HG03108 (cell line): ENCODE measurements around the gene BRD3OS.
"Not testable (repeated sequence)": the region's sequence is repeated elsewhere in the genome, so short reads cannot be mapped to it uniquely, and the experiment has no call there.

ENCODE experiments used
- ATAC-seq: cut with Tn5 transposase; IDR thresholded peaks from one replicate; pipeline ENCODE4 v1.9.1; 2021; ENCODE audit warnings: moderate library complexity; ENCODE audit not compliant: unreplicated experiment

The BRD3OS gene

DNA sequence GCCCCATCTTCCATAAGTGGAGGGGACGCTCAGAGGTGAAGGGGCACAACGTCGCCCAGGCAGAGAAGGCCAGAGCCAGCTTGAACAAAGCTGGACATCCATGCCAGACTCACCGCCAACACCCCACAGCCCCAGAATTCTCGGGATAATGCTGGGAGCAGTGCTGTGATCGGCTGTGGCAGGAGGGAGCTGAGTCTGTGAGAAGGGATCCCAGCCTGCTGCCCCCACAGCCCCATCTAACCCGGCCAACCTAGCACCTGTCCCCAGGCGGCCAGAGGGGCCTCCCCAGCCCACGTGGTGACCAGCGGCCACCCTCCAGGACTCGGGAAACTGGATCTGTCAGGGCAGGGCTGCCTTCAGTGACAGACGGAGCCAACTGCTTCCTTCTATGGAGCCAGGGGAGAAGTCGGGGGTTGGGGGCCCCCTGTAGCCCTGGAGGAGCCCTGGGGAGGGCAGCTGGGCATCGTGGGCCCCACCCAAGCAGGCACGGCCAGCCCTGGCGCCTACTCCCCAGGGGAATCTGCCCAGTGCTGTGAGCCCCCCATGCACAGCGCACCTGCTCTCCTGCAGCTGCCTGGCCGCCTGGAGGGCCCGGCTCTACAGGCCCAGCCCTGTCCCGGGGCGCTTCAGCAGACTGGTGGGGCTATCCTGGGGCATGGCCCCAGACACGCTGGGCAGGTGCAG lies 36.5 kb downstream of the BRD3OS start:
- no peak for ATAC-seq

DNA sequence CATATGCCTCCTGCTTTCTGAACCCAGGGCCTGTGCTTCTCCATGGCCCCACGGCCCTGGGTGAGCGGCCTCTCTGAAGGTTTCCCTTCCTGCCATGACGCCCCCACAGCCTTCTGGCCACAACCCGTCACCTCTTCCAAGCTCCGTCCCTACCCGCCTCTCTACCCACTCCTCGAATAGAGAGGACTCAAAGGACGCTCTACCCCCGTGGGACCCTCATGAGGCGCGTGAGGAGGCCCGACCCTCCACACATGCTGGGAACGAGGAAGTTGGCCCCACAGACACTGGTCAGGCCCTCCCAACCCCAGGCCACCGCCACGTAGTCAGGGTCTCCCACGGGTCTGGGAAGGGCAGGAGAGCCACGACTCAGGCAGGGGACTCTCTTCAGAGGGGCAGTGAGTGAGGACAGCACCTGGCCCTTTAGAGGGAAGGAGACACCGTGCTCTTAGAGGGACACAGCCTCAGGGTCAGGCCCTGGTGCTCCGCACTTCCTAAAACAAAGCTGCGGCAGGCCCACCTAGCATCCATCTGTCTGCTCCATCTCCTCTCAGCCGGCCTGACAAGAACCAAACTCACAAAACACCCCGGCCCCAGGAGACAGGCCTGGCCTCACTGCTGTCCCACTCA lies 37.3 kb downstream of the BRD3OS start:
- ATAC-seq: no peak

DNA sequence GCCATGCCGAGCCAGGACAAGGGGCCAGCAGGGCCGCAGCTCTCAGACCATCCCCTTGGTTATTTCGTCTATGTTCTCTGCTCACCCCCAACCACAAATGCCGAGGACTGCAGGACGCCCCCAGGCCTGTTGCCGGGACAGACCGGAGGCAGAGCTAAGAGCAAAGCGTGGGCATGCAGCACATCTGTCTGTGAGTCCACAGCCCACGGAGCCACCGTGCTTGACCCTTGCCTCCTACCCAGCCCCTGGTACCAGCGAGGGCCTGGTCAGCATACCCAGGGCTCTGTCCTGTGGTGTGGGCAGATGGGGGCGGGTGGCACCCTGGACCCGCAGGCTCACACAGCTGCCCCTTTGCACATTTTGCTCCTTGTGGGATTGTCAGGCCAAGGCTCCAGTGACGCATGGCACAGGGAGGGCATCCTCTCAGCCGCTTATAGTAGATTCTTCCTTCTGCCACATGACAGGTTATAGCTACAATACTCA lies 37.8 kb downstream of the BRD3OS start:
- no peak for ATAC-seq

GRCh38 chr9:134063571-134064450 lies 38.5 kb downstream of the BRD3OS start:
- ATAC-seq: no peak

- ATAC-seq: no peak
Measured at GRCh38 chr9:134064711-134065110, 39.4 kb downstream of the BRD3OS start.

DNA sequence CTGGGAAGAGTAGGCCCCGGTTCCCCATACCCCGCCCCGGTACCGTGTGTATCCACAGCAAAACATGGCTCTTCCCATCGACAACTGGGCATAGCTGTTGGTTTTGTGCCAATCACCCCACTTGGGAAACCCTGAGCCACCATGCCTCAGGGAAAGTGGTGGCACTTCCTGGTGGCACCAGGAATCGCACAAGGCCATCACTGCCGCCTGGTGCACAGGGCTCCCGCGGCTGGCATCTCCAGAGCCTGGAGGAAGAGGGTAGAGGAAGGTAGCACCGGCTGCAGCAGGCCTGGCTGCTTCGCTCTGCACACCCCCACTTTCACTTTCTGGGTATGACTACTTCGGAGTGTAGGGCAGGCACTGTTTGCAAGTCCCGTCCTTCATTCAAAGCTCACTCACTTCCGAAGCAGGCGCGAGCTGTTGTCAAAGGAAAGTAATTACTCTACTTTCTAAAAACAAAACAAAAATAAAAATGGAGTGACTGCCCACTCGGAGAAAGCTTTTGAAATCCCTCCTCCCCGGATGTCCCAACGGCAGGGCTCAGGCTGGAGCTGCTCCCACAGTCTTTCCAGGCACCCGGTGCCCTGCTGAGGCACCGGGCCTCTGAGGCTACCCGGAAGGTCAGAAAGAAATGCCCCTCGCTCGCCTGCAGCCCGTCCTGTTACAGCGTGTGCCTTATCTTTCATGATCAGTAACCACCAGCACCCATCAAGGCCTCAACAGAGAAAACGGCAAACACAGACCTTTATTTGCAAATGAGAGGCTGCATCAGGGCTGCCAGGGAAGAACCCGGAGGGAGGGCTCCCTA lies 40.5 kb downstream of the BRD3OS start:
- peak; percentile 23 for ATAC-seq

GRCh38 chr9:134066526-134066912 lies 41.2 kb downstream of the BRD3OS start:
- ATAC-seq: no peak

- peak; percentile 15 for ATAC-seq
Measured at GRCh38 chr9:134066913-134067851, 41.9 kb downstream of the BRD3OS start.

DNA sequence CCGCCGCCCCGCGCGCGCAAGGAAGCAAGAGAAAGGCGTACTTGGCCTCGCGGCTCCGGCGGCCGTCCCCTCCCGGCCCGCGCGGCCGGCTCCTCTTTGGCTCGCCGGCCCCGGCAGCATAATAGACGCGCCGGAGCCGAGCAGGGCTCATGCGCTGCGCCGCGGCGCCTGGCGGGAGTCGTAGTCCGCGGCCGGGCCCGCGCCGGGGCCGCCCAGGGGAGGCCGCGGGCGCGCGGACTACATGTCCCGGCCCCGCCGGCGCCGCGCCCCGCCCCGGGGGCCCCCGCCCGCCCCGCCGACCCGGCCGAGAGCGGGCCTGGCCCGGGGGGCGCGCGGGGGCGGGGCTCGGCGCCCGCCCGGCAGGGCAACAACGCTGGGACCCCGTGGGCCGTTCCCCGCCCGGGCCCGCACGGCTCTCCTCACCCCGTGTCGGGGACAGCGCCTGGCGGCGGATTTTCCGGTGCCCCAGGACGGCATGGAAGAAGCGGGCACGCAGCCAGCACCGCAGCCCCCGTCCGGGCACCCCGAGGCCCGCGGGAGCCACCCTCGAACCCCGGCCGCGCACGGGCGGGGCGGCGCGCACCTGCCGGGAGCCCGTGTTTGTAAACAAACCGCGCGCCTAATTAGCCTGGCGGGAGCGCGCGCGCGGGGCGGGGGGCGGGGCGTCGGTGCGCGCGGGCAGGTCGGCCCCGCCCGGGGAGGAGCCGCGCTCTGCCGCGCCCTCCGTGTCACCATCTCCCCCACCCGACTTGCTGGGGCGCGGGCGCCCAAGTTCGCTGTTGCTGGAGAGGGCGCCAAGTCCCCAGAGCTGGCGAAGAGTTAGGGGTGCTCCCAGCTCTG lies 42.8 kb downstream of the BRD3OS start, which contains the start of gene BRD3:
Gene BRD3 (minus strand): TSS at position 123 of the 840 bp plus-strand sequence. CDS start 14,549 bp downstream, outside the sequence.
- peak; percentile 73 for ATAC-seq

DNA sequence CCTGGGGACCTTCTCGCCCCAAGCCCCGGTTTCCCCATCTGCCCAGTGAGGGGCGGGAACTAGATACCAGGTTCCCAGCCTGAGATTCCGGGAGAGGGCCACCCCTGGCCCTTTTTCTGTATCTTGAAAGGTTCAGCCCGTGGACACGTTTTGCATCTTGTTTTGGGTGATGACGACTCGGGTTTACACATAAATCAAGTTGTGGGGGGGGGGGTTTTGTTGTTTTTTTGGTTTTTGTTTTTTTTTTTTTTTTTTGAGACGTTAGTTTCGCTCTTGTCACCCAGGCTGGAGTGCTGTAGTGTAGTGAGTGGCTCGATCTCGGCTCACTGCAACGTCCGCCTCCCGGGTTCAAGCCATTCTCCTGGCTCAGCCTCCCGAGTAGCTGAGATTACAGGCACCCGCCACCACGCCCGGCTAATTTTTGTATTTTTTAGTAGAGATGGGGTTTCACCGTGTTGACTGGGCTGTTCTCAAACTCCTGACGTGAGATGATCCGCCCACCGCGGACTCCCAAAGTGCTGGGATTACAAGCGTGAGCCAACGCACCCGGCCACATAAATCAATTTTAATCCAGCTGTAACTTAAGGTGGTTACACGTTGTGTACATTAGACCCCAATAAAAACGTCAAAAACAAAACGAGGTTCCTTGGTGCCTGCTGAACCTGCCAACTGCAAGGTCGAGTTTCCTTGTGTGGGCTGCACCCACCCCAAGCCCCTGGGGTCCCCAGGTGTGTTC lies 43.6 kb downstream of the BRD3OS start:
- no peak for ATAC-seq

DNA sequence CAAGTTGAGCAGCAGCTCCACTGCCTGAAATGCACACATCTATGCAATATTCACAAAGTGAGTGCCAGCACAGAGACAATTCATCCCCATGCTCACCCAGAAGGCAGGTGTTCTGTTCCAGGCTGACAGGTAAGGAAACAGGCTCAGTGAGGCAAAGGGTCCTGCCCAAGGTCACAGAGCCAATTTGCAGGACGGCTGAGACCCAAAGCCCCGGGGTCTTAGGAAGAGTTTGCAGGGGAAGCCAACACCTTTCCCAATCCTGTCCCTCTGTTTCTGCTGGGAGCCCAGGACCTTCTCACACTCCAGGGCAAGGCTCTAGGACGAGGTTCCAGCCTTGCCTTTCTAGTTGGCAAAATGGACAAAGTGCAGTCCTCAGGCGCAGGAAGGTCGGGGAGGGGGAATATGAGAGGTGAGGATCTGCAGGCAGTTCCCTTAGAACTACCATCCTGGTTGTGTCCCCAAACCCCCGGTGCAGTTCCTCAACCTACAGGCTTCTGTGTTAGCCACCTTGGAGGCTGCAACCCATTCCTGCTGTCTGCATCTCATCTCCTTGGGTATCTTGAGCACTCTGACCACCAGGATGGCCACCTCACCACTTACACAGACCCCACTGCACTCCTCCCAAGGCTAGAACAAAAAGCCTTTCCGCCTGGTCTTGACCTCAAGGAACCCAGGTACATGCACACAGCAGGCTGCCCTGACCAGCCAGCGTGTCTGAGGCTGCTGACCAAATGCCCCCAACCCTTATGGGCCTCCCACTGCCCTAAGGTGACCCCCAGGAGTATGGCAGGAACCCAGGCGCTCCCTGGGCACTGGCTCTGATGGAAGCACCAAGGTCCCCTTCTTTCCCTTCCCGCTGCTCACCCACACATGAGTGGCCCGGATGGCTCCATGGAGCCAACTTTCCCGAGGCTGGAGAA lies 44.5 kb downstream of the BRD3OS start:
- no peak for ATAC-seq

DNA sequence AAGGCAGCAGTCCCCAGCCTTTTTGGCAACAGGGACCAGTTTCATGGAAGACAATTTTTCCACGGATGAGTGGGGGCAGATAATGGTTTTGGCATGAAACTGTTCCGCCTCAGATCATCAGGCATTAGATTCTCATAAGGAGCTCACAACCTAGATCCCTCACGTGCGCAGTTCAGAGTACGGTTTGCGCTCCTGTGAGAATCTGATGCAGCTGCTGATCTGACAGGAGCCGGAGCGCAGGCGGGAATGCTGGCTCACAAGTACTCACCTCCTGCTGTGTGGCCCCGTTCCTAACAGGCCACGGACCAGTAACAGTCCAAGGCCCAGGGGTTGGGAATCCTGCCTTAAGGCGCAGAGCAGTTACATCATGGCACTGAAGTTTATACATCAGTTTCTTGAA lies 45.9 kb downstream of the BRD3OS start:
- ATAC-seq: no peak

DNA sequence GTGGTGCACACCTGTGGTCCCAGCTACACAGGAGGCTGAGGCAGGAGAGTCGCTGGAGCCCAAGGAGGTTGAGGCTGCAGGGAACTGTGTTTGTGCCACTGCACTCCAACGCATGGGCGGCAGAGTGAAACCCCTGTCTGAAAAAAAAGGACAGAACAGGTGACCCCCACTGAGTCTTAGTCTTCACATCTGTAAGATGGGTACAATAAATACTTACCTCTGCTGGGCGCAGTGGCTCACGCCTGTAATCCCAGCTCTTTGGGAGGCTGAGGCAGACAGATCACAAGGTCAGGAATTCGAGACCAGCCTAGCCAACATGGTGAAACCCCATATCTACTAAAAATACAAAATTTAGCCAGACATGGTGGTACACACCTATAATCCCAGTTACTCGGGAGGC lies 47.4 kb downstream of the BRD3OS start:
- not testable (repeated sequence) for ATAC-seq

DNA sequence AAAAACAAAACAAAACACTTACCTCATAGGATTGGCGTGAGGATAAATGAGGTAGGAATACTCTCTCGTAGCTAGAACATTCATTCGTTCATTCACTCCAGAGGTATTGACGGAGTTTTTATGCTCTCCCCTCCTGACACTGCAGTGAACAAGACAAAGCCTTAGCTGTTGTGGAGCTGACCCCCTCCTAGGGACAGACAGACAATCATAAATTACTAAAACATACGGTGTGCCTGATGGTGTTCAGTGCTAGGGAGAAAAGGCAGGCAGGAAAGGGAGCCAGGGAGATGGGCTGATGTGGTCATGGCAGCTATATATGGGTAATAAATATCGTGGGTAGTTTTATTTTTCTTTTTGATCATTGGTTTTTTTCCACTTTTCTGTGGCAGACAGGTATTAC lies 48.2 kb downstream of the BRD3OS start:
- ATAC-seq: no peak

GRCh38 chr9:134075689-134076088 lies 50.4 kb downstream of the BRD3OS start:
- ATAC-seq: not testable (repeated sequence)

GRCh38 chr9:134076644-134077043 lies 51.4 kb downstream of the BRD3OS start:
- no peak for ATAC-seq
